Subcutaneous adipose tissue (tissue), 4 donors: ENCODE results near the gene LOXL4. TPM values are rescaled to one million over a fixed set of nuclear protein-coding genes. Genes with fewer than 3 reads are reported as not detected.

Experiments
- total RNA-seq, 4 donors: library from RNA; depleted of rRNA; stranded (reverse); fragments of >200 nt; gene quantifications; one replicate each; pipeline ENCODE4 v1.1.0, GENCODE V29; 2016
- TF ChIP-seq, protein P1 (sequence below): fragments of 450-650 bp; IDR thresholded peaks from one replicate; pipeline ENCODE4 v1.5.1; 2016; ENCODE audit warnings: low read depth, mild to moderate bottlenecking, control low read depth, antibody characterized with exemption, moderate library complexity

LOXL4 gene
- total RNA-seq, 4 donors from 2014 or later = 7.5 to 27.4 (median 12.8) TPM

DNA sequence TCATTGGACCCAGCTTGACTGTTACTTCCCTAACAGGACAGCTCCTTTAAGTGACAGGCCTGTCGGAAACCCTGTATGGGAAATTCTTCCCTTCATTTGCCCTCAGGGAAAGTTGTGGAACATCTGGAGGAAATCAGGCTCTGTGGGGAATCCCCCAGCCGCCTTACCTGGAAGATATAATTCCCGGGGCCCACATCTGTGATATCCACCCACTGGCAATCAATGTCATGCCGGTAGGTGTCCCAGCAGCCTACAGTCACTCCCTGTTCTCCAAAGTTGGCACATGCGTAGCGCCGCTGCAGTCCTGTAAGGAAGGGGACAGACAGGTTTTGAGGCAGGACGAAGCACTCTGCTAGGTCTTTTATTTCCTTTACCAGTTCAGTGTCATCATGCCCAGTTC lies 16.6 kb downstream of the LOXL4 start:
- TF ChIP-seq, protein P1, sequence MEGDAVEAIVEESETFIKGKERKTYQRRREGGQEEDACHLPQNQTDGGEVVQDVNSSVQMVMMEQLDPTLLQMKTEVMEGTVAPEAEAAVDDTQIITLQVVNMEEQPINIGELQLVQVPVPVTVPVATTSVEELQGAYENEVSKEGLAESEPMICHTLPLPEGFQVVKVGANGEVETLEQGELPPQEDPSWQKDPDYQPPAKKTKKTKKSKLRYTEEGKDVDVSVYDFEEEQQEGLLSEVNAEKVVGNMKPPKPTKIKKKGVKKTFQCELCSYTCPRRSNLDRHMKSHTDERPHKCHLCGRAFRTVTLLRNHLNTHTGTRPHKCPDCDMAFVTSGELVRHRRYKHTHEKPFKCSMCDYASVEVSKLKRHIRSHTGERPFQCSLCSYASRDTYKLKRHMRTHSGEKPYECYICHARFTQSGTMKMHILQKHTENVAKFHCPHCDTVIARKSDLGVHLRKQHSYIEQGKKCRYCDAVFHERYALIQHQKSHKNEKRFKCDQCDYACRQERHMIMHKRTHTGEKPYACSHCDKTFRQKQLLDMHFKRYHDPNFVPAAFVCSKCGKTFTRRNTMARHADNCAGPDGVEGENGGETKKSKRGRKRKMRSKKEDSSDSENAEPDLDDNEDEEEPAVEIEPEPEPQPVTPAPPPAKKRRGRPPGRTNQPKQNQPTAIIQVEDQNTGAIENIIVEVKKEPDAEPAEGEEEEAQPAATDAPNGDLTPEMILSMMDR = no peak

DNA sequence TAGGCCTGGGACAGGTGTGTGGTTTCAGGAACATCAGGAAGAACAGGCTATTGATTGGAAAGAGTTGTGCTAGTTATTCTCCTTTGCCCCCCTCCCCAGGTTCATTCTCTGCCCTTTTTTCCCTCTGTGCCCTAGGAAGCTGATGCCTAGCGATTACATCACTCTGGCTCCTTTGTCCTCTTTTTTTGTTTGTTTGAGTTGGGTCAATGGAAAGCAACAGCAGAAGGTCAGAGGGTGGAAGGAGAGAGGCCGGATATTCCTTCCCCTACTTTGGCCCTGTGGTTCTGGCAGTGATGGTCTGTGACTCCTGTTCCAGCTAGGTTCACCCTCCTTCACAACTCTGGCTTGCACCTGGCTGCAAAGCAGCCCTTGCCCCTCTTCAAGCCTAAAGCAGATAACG lies 18.9 kb downstream of the LOXL4 start:
- TF ChIP-seq, protein P1 = no peak

DNA sequence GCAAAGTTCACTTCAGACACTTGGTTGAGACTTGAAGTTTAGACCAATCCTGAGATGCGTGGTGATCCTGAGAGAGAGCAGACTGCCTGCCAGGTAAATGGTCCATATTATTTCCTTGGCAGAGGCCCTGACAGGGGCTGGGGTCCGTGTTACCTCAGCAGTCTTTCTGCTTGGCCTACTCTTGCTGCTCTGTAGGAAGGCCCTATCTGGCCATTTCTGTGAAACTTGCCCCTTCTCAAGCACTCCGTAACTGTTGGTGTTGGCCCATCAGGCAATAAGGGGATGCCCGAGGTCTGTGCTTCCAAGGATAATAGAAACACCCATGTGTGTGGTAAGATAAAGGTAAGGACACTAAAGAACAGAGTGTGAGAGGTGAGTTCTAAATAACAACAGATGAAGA lies 20.0 kb downstream of the LOXL4 start:
- TF ChIP-seq, protein P1 = no peak

DNA sequence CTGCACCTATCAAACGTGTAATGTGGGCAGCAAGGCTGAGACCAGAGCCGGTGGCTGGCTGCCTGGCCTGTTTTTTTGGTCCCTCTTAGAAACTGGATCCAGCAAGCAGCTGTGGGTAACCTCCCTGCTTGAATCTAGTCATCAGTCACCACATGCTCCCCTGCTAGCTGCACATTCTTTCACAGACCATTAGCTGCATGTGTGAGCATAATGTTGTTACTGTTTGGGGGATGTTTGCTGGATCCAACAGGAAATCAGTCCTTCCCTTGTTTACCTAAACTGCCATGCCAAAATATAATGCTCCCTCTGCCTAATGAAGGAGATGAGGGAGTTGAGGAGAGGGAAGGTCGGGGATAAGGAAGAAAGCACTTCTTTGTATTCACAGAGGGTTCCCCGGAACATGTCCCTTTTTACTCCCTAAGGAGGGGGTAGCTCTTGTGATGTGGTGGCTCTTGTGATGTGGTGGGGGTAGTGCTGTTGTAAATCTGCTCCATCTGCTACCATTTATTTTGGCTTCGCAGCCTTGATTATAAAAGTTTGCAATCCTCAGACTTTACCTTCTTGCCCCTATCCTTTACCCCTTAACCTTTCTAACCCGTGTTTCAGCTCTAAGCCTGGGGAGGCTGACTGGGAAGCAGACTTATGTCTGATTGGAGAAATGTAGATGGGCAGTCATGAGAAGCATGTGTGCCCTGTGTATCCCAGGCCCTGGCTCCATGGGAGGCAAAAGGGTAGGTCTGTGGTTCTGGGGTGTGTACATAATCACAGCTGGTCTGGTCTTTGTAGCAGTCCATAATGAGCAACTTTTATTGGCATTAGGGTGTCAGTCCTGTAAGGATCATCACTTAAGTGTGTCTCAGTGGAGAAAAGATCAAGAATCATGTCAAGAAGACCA lies 20.8 kb downstream of the LOXL4 start:
- TF ChIP-seq, protein P1 = no peak

DNA sequence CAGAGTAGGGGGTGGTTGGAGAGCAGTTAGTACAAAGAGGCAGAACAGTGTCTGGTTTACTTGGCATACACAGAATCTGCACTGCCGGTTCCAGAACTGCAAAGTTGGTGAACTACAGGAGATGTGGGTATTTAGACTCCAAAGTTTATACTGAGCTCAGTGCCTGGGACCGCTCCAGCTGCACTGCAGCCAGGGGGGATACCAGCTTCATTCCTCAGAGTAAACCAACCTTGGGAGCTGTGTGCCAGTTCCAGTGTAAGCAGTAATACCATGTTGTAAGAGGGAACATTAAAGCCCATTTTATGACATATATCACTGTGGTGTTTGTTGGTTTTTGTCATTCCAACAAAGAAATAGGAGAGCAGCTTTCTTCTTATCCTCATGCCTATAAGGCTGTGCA lies 23.4 kb downstream of the LOXL4 start:
- TF ChIP-seq, protein P1 = no peak

DNA sequence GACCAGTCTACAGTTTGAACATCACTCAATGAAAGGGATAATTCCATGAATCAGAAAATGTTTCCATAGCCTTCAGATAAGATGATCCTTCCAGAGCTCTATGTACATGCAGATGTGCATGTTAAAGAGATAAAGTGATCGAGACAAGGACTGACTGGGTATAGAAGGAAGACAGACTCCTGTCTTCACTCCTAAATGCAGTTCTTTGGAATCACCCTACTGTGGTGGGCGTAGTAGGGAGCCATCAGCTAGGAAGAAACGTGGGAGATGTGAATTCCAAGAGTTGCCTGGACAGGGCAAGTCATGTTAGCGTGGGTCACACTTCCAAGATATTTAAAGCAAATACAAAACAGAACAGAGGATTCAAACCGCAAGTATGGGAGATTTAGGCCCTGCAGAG lies 23.9 kb downstream of the LOXL4 start:
- TF ChIP-seq, protein P1 = no peak

DNA sequence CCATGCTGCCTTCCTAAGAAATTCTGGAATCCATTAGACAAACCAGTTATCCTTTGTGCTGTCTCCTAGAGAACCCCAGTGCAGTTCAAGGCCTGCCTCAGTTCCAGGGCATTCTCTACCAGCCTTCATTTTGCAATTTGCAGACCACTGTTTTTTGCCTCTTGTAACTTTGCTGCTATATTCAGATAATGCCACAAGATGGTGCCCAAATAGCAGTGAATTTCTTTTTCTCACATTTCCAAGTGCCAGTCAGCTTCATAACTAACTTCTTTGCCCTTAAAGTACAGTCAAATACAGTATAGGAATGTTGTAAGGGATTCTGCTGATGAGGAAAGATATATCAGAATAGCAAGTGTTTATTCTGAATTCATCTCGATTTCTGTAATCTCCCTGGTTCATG lies 25.2 kb downstream of the LOXL4 start:
- TF ChIP-seq, protein P1 = no peak
